Gastroesophageal sphincter (tissue), 4 donors: ENCODE measurements around the gene SMIM17. TPM values are rescaled to one million over a fixed set of nuclear protein-coding genes. Genes with fewer than 3 reads are reported as not detected.

Experiments
- ATAC-seq: fragments of 150-250 bp; one replicate; pipeline ENCODE4 v1.9.1; 2016; ENCODE audit warnings: mild to moderate bottlenecking, moderate library complexity
- H3K27ac ChIP-seq, 4 donors: fragments of 200-600 bp; sonication (generic) in 3 of 4; 1 replicate in 3 of 4; 2 replicates in 1 of 4; pipeline ENCODE4 v1.5.1; 2016 to 2019
- H3K27me3 ChIP-seq: fragments of 200-600 bp; sonication (generic); one replicate; pipeline ENCODE4 v1.5.1; 2019
- H3K36me3 ChIP-seq, 2 donors: fragments of 200-600 bp; sonication (generic); one replicate each; pipeline ENCODE4 v1.5.1; 2019; ENCODE audit warnings: control low read depth in 1 of 2
- H3K4me1 ChIP-seq, 3 donors: fragments of 200-600 bp; sonication (generic); 1 replicate in 2 of 3; 2 replicates in 1 of 3; pipeline ENCODE4 v1.5.1; 2016 to 2019; ENCODE audit warnings: control low read depth in 2 of 3
- H3K4me3 ChIP-seq, 2 donors: fragments of 200-600 bp; sonication (generic); one replicate each; pipeline ENCODE4 v1.5.1; 2019; ENCODE audit warnings: mild to moderate bottlenecking in 1 of 2, moderate library complexity in 1 of 2
- H3K9me3 ChIP-seq, 3 donors: fragments of 200-600 bp; sonication (generic); one replicate each; pipeline ENCODE4 v1.5.1; 2017 to 2019; ENCODE audit warnings: control low read depth in 2 of 3
- EP300 ChIP-seq: sonication (generic); formaldehyde crosslinking; IDR thresholded peaks from one replicate; pipeline ENCODE4 v1.6.1; 2017; ENCODE audit warnings: antibody characterized with exemption, mild to moderate bottlenecking
- POLR2A ChIP-seq, 2 donors: fragments of 450-650 bp; IDR thresholded peaks; one replicate each; pipeline ENCODE4 v1.6.1; 2017; ENCODE audit warnings: antibody characterized with exemption in 2 of 2, mild to moderate bottlenecking in 2 of 2, moderate library complexity in 1 of 2
- POLR2AphosphoS5 ChIP-seq: sonication (generic); formaldehyde crosslinking; IDR thresholded peaks from one replicate; pipeline ENCODE4 v1.6.1; 2017; ENCODE audit warnings: antibody characterized with exemption
- WGBS, 2 donors: methylation state at CpG; one replicate each; pipeline ENCODE4 v1.1.5; 2018; ENCODE audit warnings: low coverage in 1 of 2; 5-methylcytosine and 5-hydroxymethylcytosine counted together
- total RNA-seq, 4 donors: library from RNA; depleted of rRNA; stranded (reverse); fragments of >200 nt; gene quantifications; one replicate each; pipeline ENCODE4 v1.1.0, GENCODE V29; 2016
- TF ChIP-seq, protein P1 (sequence below), 4 experiments: fragments of 200-600 bp in 2 of 4; fragments of 450-650 bp in 2 of 4; sonication (generic) in 1 of 4; IDR thresholded peaks; one replicate each; pipeline ENCODE4 v1.5.1; 2017 to 2019; ENCODE audit warnings: antibody characterized with exemption in 4 of 4, mild to moderate bottlenecking in 2 of 4, moderate library complexity in 2 of 4

The SMIM17 gene
- total RNA-seq, 4 donors from 2014 or later: 1.1 to 1.4 TPM; not detected in 2

- ATAC-seq: no peak
- Histone ChIP-seq H3K9me3 (peaks cover 0 to 67% (median 0%) of the 10 kb centered on the region in 3 donors), H3K27me3 (no peaks in the 10 kb centered on the region), H3K4me3 (no peak overlapping the region), H3K27ac (no peak overlapping the region), H3K4me1 (no peaks in the 10 kb centered on the region), H3K36me3 (peaks cover 0 to 62% of the 10 kb centered on the region in 2 donors)
- WGBS, 2 donors: 57 to 71% methylated on average over 1 to 6 of the region's 8 CpGs
- no peak for TF ChIP-seq POLR2AphosphoS5
- TF ChIP-seq, protein P1, sequence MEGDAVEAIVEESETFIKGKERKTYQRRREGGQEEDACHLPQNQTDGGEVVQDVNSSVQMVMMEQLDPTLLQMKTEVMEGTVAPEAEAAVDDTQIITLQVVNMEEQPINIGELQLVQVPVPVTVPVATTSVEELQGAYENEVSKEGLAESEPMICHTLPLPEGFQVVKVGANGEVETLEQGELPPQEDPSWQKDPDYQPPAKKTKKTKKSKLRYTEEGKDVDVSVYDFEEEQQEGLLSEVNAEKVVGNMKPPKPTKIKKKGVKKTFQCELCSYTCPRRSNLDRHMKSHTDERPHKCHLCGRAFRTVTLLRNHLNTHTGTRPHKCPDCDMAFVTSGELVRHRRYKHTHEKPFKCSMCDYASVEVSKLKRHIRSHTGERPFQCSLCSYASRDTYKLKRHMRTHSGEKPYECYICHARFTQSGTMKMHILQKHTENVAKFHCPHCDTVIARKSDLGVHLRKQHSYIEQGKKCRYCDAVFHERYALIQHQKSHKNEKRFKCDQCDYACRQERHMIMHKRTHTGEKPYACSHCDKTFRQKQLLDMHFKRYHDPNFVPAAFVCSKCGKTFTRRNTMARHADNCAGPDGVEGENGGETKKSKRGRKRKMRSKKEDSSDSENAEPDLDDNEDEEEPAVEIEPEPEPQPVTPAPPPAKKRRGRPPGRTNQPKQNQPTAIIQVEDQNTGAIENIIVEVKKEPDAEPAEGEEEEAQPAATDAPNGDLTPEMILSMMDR (IDR thresholded peaks at IDR 0.05): no peak
These were observed 31.7 kb upstream of the SMIM17 start for GRCh38 chr19:56611288-56611687.

GRCh38 chr19:56612737-56613136 is 30.2 kb upstream of the SMIM17 start:
- Histone ChIP-seq H3K27me3 (no peaks in the 10 kb centered on the region), H3K27ac (no peak overlapping the region), H3K36me3 (peaks cover 0 to 64% of the 10 kb centered on the region in 2 donors), H3K4me3 (no peak overlapping the region), H3K9me3 (peaks cover 0 to 66% (median 0%) of the 10 kb centered on the region in 3 donors), H3K4me1 (no peaks in the 10 kb centered on the region)
- TF ChIP-seq POLR2AphosphoS5 (no peak), POLR2A (IDR thresholded peaks at IDR 0.05) (no peak), EP300 (no peak)
- TF ChIP-seq, protein P1 (IDR thresholded peaks at IDR 0.05): no peak
- ATAC-seq: no peak
- 87 to 100% methylated on average over 2 of the region's 2 CpGs for WGBS, 2 donors

DNA sequence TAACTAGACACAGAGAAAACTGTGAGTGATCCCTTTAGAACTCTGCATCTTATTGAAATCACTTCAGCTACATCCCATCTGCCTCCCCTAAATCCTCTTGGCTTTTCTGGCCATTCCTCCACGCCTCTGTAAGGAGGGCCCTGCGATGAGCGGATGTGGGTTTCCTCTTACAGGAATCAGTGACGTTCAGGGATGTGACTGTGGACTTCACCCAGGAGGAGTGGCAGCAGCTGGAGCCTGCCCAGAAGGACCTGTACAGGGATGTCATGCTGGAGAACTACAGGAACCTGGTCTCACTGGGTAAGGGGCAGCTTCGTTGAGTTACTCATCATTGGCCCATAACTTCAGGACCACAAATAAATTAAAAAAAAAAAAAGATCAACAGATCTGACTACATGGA is 29.3 kb upstream of the SMIM17 start:
- WGBS, 2 donors: 90 to 92% methylated on average over 2 of the region's 5 CpGs
- ATAC-seq: no peak
- H3K27ac ChIP-seq: no peak overlapping the region
- H3K36me3 ChIP-seq: peaks cover 0 to 71% of the 10 kb centered on the region in 2 donors
- TF ChIP-seq, protein P1 (IDR thresholded peaks at IDR 0.05): no peak
- TF ChIP-seq EP300 (no peak), POLR2A (IDR thresholded peaks at IDR 0.05) (no peak), POLR2AphosphoS5 (no peak)
- peaks cover 0 to 71% (median 0%) of the 10 kb centered on the region in 3 donors for H3K9me3 ChIP-seq
- no peaks in the 10 kb centered on the region for H3K4me1 ChIP-seq
- no peak overlapping the region for H3K4me3 ChIP-seq
- no peaks in the 10 kb centered on the region for H3K27me3 ChIP-seq

- no peak for TF ChIP-seq POLR2AphosphoS5
- no peak for TF ChIP-seq POLR2A (IDR thresholded peaks at IDR 0.05)
- TF ChIP-seq, protein P1 (IDR thresholded peaks at IDR 0.05): no peak
- 83 to 91% methylated on average over 6 to 7 of the region's 8 CpGs for WGBS, 2 donors
- H3K9me3 ChIP-seq: peaks cover 0 to 91% (median 0%) of the 10 kb centered on the region in 3 donors
These were observed 25.4 kb upstream of the SMIM17 start for GRCh38 chr19:56617531-56617930.

GRCh38 chr19:56619121-56619520 is 23.8 kb upstream of the SMIM17 start:
- Histone ChIP-seq H3K4me3 (no peak overlapping the region), H3K27ac (no peak overlapping the region), H3K27me3 (no peaks in the 10 kb centered on the region), H3K4me1 (no peaks in the 10 kb centered on the region), H3K9me3 (peaks cover 0 to 90% (median 0%) of the 10 kb centered on the region in 3 donors), H3K36me3 (peaks cover 0 to 71% of the 10 kb centered on the region in 2 donors)
- 33 to 59% methylated on average over 3 to 8 of the region's 8 CpGs for WGBS, 2 donors
- ATAC-seq: no peak
- TF ChIP-seq, protein P1 (IDR thresholded peaks at IDR 0.05): no peak
- TF ChIP-seq POLR2A (IDR thresholded peaks at IDR 0.05) (no peak), EP300 (no peak), POLR2AphosphoS5 (no peak)

More at GRCh38 chr19:56617531-56617930, 25.4 kb upstream of the SMIM17 start:
- no peaks in the 10 kb centered on the region for H3K27me3 ChIP-seq
- H3K4me1 ChIP-seq: no peaks in the 10 kb centered on the region
- ATAC-seq: no peak
- peaks cover 0 to 70% of the 10 kb centered on the region in 2 donors for H3K36me3 ChIP-seq
- H3K27ac ChIP-seq: no peak overlapping the region
- no peak overlapping the region for H3K4me3 ChIP-seq
